Osteoblast (primary cell): ENCODE results near the gene SMIM5. TPM values are rescaled to one million over a fixed set of nuclear protein-coding genes. Genes with fewer than 3 reads are reported as not detected.

ENCODE experiments used
- DNase-seq: peaks from one replicate; pipeline ENCODE4 v3.0.0; 2011; ENCODE audit warnings: low spot score, mixed read lengths; ENCODE audit not compliant: insufficient read length; ENCODE audit errors: missing footprints
- H2AFZ ChIP-seq: 2 replicates; pipeline ENCODE4 v1.6.0; 2011; ENCODE audit warnings: mild to moderate bottlenecking, low read length
- H3K27ac ChIP-seq: 2 replicates; pipeline ENCODE4 v1.5.1; 2011; ENCODE audit warnings: mild to moderate bottlenecking, low read depth, low read length, moderate library complexity
- H3K27me3 ChIP-seq: 2 replicates; pipeline ENCODE4 v1.6.0; 2012; ENCODE audit warnings: mild to moderate bottlenecking, control low read depth, inconsistent platforms, low read length, moderate library complexity; ENCODE audit not compliant: insufficient read depth
- H3K36me3 ChIP-seq: 2 replicates; pipeline ENCODE4 v1.5.1; 2011; ENCODE audit warnings: mild to moderate bottlenecking, low read length, control low read depth, moderate library complexity; ENCODE audit not compliant: insufficient read depth
- H3K4me1 ChIP-seq: 2 replicates; pipeline ENCODE4 v1.5.1; 2011; ENCODE audit warnings: mild to moderate bottlenecking, low read length, control low read depth, moderate library complexity; ENCODE audit not compliant: insufficient read depth
- H3K4me2 ChIP-seq: 2 replicates; pipeline ENCODE4 v1.6.0; 2011; ENCODE audit warnings: mild to moderate bottlenecking, low read length; ENCODE audit not compliant: insufficient read depth
- H3K4me3 ChIP-seq: fragments of 200-600 bp; sonication (generic); 3 replicates; pipeline ENCODE4 v1.5.1; 2012; ENCODE audit warnings: mild to moderate bottlenecking, low read length, inconsistent platforms; ENCODE audit not compliant: insufficient read depth
- H3K79me2 ChIP-seq: 2 replicates; pipeline ENCODE4 v1.6.0; 2012; ENCODE audit warnings: mild to moderate bottlenecking, low read length, control low read depth, inconsistent platforms; ENCODE audit not compliant: insufficient read depth
- H3K9me3 ChIP-seq: 2 replicates; pipeline ENCODE4 v1.5.1; 2011; ENCODE audit warnings: low read depth, low read length, control low read depth
- H4K20me1 ChIP-seq: 2 replicates; pipeline ENCODE4 v1.6.0; 2012; ENCODE audit warnings: mild to moderate bottlenecking, low read length, control low read depth; ENCODE audit not compliant: insufficient read depth
- total RNA-seq: library from RNA; depleted of rRNA; stranded (reverse); fragments of >200 nt; gene quantifications from 2 replicates; pipeline ENCODE4 v1.2.3, GENCODE V29; 2012
- TF ChIP-seq, protein P1 (sequence below): IDR thresholded peaks from 2 replicates; pipeline ENCODE4 v1.5.1; 2011; ENCODE audit warnings: mild to moderate bottlenecking, low read depth, low read length, moderate library complexity; ENCODE audit errors: extremely low read depth

Gene SMIM5
- total RNA-seq, 1 donor: not detected

DNA sequence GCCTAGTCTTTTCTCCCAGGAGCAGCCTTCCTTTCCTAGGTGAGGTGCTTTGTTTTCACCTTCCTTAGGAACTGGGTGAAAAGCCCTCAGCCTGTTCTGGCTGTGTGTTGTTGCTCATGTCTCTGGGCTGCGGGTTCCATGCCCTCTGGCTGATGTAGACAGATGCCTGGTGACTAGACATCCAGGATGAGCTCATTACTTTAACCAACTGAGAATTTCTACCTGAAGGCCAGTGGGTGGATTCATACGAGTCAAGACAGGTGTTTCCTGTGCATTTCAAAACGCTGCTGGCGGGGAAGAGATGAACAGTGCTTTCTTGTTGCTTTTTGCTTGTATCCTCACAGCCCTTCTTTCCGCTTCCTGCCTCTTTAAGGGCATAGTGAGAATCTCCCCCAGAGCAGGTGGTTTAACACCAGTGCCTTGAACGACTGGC lies 56.2 kb downstream of the SMIM5 start:
- Histone ChIP-seq H3K27me3 (no peaks in the 10 kb centered on the region), H4K20me1 (peaks cover 27% of the 10 kb centered on the region), H2AFZ (no peak overlapping the region), H3K79me2 (peaks cover 77% of the 10 kb centered on the region), H3K27ac (no peak overlapping the region), H3K4me3 (no peak overlapping the region), H3K4me2 (no peak overlapping the region), H3K36me3 (peaks cover 5% of the 10 kb centered on the region), H3K9me3 (no peaks in the 10 kb centered on the region), H3K4me1 (peaks cover 75% of the 10 kb centered on the region)
- DNase-seq: no peak
- TF ChIP-seq, protein P1, sequence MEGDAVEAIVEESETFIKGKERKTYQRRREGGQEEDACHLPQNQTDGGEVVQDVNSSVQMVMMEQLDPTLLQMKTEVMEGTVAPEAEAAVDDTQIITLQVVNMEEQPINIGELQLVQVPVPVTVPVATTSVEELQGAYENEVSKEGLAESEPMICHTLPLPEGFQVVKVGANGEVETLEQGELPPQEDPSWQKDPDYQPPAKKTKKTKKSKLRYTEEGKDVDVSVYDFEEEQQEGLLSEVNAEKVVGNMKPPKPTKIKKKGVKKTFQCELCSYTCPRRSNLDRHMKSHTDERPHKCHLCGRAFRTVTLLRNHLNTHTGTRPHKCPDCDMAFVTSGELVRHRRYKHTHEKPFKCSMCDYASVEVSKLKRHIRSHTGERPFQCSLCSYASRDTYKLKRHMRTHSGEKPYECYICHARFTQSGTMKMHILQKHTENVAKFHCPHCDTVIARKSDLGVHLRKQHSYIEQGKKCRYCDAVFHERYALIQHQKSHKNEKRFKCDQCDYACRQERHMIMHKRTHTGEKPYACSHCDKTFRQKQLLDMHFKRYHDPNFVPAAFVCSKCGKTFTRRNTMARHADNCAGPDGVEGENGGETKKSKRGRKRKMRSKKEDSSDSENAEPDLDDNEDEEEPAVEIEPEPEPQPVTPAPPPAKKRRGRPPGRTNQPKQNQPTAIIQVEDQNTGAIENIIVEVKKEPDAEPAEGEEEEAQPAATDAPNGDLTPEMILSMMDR: no peak

Other genes with a start within 250 kb of the SMIM5 start
- gene GRB2, start 227.8 kb upstream of the SMIM5 start, total RNA-seq: 68.8 and 69.0 TPM in 2 replicates
- 33.3 and 38.0 TPM in 2 replicates for gene TMEM94, start 176.8 kb upstream of the SMIM5 start, total RNA-seq
- 8.7 and 10.3 TPM in 2 replicates for gene CASKIN2, start 117.9 kb upstream of the SMIM5 start, total RNA-seq
- 9.7 and 10.9 TPM in 2 replicates for gene TSEN54, start 116.9 kb upstream of the SMIM5 start, total RNA-seq
- gene LLGL2, start 107.7 kb upstream of the SMIM5 start, total RNA-seq: 0.36 and 0.59 TPM in 2 replicates
- 0.88 and 1.4 TPM in 2 replicates for gene MYO15B, start 45.6 kb upstream of the SMIM5 start, total RNA-seq
- gene RECQL5, start 33.7 kb downstream of the SMIM5 start, total RNA-seq: 17.7 and 24.5 TPM in 2 replicates
- 48.1 and 60.7 TPM in 2 replicates for gene SAP30BP, start 33.9 kb downstream of the SMIM5 start, total RNA-seq
- 0.29 and 0.36 TPM in 2 replicates for gene ITGB4, start 88.0 kb downstream of the SMIM5 start, total RNA-seq
- 25.3 and 27.7 TPM in 2 replicates for gene GALK1, start 131.8 kb downstream of the SMIM5 start, total RNA-seq
- gene UNK, start 151.4 kb downstream of the SMIM5 start, total RNA-seq: 18.5 and 23.6 TPM in 2 replicates
- 1.1 and 2.1 TPM in 2 replicates for gene UNC13D, start 211.0 kb downstream of the SMIM5 start, total RNA-seq
- gene WBP2, start 221.9 kb downstream of the SMIM5 start, total RNA-seq: 31.1 and 38.3 TPM in 2 replicates
- gene TRIM47, start 245.1 kb downstream of the SMIM5 start, total RNA-seq: 21.7 and 22.4 TPM in 2 replicates